Measurements from ENCODE around the gene SLC4A1AP. TPM values are rescaled to one million over a fixed set of nuclear protein-coding genes. Genes with fewer than 3 reads are reported as not detected.

Gene SLC4A1AP
- total RNA-seq, result 23.2 and 27.7 TPM in 2 replicates

DNA sequence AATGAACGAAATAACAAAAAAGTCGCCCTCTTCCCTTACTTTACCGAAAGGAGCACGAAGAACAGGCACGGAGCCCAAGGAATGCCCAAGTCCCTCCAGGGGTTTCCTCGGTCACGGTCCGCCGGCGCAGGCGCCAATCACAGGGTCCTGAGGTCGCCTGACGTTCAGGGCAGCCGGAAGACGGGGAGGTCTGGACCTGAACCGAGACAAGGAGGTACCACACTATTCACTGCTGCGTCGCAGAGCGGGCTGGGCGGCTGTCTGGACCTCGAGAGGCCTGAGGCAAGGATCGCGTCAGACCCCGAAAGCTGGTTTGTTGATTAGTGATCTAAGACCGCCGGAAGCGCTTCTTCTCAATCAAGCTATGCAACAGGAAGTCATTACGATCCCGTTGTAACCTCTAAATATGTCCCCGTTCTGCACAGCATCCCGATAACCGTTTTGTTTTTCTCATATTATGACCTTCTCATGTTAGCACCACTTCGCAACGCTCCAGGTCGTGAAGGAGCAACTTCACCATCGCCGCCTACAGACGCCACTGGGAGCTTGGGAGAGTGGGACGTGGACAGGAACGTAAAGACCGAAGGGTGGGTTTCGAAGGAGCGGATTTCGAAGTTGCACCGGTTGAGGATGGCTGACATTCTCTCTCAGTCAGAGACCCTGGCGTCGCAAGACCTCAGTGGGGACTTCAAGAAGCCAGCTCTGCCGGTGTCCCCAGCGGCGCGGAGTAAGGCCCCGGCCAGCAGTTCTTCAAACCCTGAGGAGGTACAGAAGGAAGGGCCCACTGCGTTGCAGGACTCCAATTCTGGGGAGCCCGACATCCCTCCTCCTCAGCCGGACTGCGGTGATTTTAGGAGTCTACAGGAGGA lies at the start of gene SLC4A1AP, which contains the start of gene SUPT7L:
TSS of gene SLC4A1AP (plus strand) at position 605 of the 869 bp plus-strand sequence. CDS start at position 631, 26 bp downstream.
TSS of gene SUPT7L (minus strand) at position 330 of the 869 bp plus-strand sequence. CDS start 1,422 bp downstream, outside the sequence.

GRCh38 chr2:27628767-27629709 lies 34.7 kb upstream of the SLC4A1AP start, which contains the start of the genes CCDC121 and GPN1:
Gene CCDC121 (minus strand): TSS chr2:27629012. CDS start chr2:27627799, 1,213 bp downstream.
Gene GPN1 (plus strand): TSS chr2:27629050. CDS start chr2:27629059, 9 bp downstream.

Other genes with a start within 250 kb of the SLC4A1AP start
- 67.1 and 95.7 TPM in 2 replicates for gene NRBP1, start 235.3 kb upstream of the SLC4A1AP start, total RNA-seq
- 28.0 and 28.6 TPM in 2 replicates for gene KRTCAP3, start 221.5 kb upstream of the SLC4A1AP start, total RNA-seq
- gene IFT172, start 174.1 kb upstream of the SLC4A1AP start, total RNA-seq, result 3.8 and 5.8 TPM in 2 replicates
- gene FNDC4, start 168.7 kb upstream of the SLC4A1AP start, total RNA-seq, result 9.0 and 16.9 TPM in 2 replicates
- gene GCKR, start 167.1 kb upstream of the SLC4A1AP start, total RNA-seq, result not detected in 2 replicates
- 3.2 and 8.7 TPM in 2 replicates for gene ZNF512, start 80.8 kb upstream of the SLC4A1AP start, total RNA-seq
- gene CCDC121, start 34.9 kb upstream of the SLC4A1AP start, total RNA-seq, result 0.85 and 1.9 TPM in 2 replicates
- gene GPN1, start 34.8 kb upstream of the SLC4A1AP start, total RNA-seq, result 36.9 and 51.8 TPM in 2 replicates
- 17.1 and 19.4 TPM in 2 replicates for gene SUPT7L, start 275 bp upstream of the SLC4A1AP start, total RNA-seq
- 33.7 and 77.8 TPM in 2 replicates for gene MRPL33, start 107.8 kb downstream of the SLC4A1AP start, total RNA-seq
- gene RBKS, start 226.5 kb downstream of the SLC4A1AP start, total RNA-seq, result 1.1 and 1.9 TPM in 2 replicates
- 8.7 and 10.1 TPM in 2 replicates for gene BABAM2, start 226.8 kb downstream of the SLC4A1AP start, total RNA-seq

All from tracheal epithelial cell (primary cell).